GM10248 (cell line): ENCODE data around the gene DPT.

Experiments used
- CTCF ChIA-PET: fragments of 300-600 bp; sonication (Branson Sonifier 250); formaldehyde crosslinking; extraction: SDS; loops from one replicate; lab custom pipeline; 2021; ENCODE audit warnings: antibody characterized with exemption; lab: Yijun Ruan, JAX
- POLR2A ChIA-PET: fragments of 350-650 bp; sonication (Branson Sonifier 250); formaldehyde crosslinking; extraction: SDS; loops from one replicate; lab custom pipeline; 2020; ENCODE audit warnings: antibody characterized with exemption; lab: Yijun Ruan, JAX
- DNase-seq: peaks from one replicate; pipeline ENCODE4 v3.0.0; 2012; ENCODE audit errors: extremely low spot score
- CTCF ChIP-seq: IDR thresholded peaks from 2 replicates; pipeline ENCODE4 v1.5.1; 2012; ENCODE audit warnings: mild to moderate bottlenecking, low read depth; ENCODE audit errors: extremely low read depth, missing control alignments, control extremely low read depth

Gene DPT

DNA sequence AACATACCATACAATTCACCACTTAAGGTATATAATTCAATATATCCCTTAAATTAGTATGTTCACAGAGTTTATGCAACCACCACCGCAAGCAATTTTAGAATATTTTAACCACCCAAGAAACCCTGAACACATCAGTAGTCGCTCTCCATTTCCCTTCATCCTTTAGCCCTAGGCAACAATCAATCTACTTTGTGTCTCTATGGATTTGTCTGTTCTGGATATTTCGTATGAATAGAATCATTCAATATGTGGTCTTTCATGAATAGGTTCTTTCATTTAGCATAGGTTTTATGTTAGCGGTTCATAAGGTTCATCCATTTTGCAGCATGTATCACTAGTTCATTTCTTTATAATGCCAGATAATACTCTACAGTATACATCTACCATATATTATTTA lies 4.2 kb upstream of the DPT start:
- no peak for TF ChIP-seq CTCF
- CTCF ChIA-PET, result interaction anchor here (0.8 kb wide), 1 partner anchor 15 kb away, joined by 3 read pairs; no protein-coding TSS in a partner anchor
- no peak for DNase-seq
- POLR2A ChIA-PET, result no interaction called here

- POLR2A ChIA-PET, result no interaction called here
- TF ChIP-seq CTCF, result no peak
- CTCF ChIA-PET, result no interaction called here
- no peak for DNase-seq
Observed at GRCh38 chr1:168732736-168733135, 3.7 kb upstream of the DPT start.

GRCh38 chr1:168731244-168731953 lies 2.4 kb upstream of the DPT start:
- CTCF ChIA-PET, result no interaction called here
- POLR2A ChIA-PET, result no interaction called here
- no peak for TF ChIP-seq CTCF
- no peak for DNase-seq

DNA sequence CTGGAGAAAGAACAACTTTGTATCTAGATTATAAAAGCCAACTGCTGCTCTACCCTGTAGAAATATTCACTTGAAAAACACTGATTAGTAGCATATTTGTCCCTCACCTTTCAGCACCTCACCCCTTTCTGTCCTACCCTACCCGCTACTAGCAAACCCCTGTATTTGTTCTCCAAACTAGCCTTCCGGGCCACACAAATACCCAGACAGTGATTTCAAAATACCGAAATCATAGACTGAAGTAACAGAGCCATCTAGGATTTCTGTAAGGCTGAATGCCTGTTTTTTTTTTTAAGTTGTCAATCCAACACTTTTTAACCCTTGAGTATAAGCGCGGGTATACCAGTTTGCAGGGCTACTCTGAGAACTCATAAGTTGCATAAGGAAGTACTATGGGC lies 398 bp upstream of the DPT start:
- ChIA-PET CTCF (interaction anchor here (1.2 to 2.0 kb wide), 2 partner anchors 10 to 21 kb away, joined by 3 to 7 read pairs; no protein-coding TSS in a partner anchor), POLR2A (no interaction called here)
- DNase-seq, result no peak
- TF ChIP-seq CTCF, result no peak

DNA sequence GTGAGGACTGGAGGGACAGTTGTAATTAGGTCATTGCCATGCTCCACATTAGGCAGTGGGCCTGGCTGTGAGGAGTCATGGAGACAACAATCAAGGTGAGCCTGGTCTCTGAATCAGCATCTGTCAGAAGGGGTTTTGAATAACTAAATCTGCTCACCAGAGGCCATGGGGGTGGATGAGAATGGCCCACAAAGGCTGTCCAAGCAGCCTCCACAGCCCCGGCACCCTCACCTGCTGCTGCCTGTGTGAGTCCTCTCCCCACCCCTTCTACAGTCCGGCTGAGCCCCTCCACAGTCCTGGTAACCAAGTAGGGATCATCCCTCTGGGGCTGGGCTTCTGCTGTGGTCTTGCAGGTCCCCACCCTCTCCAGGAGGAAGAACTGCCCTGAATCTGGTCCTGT lies 2.3 kb downstream of the DPT start:
- CTCF ChIA-PET, result no interaction called here
- DNase-seq, result no peak
- POLR2A ChIA-PET, result no interaction called here
- TF ChIP-seq CTCF, result no peak

GRCh38 chr1:168726281-168726680 lies 2.7 kb downstream of the DPT start:
- POLR2A ChIA-PET, result no interaction called here
- DNase-seq, result no peak
- CTCF ChIA-PET, result interaction anchor here (1.0 to 1.7 kb wide), 2 partner anchors 22 to 29 kb away, joined by 3 to 4 read pairs; no protein-coding TSS in a partner anchor
- TF ChIP-seq CTCF, result no peak

- TF ChIP-seq CTCF, result no peak
- DNase-seq, result no peak
- ChIA-PET CTCF (interaction anchor here (1.0 to 1.7 kb wide), 4 partner anchors 10 to 29 kb away, joined by 3 to 5 read pairs (median 4); no protein-coding TSS in a partner anchor), POLR2A (no interaction called here)
Observed at GRCh38 chr1:168725831-168726230, 3.2 kb downstream of the DPT start.
